HepG2 (cell line): ENCODE data around the gene LAMA5. TPM values are rescaled to one million over a fixed set of nuclear protein-coding genes. Genes with fewer than 3 reads are reported as not detected.

Experiments used
- BCLAF1 ChIP-seq: fragments of 450-650 bp; IDR thresholded peaks from 2 replicates; pipeline ENCODE4 v1.6.1; 2017; ENCODE audit warnings: mild to moderate bottlenecking
- CENPT ChIP-seq: sonication (generic); formaldehyde crosslinking; IDR thresholded peaks from 2 replicates; pipeline ENCODE4 v1.8.0; 2022; ENCODE audit warnings: low read depth, mild to moderate bottlenecking, moderate library complexity, missing genetic modification reagents
- CTCF ChIP-seq: sonication (generic); formaldehyde crosslinking; IDR thresholded peaks from 2 replicates; pipeline ENCODE4 v1.5.0; 2020; ENCODE audit warnings: mild to moderate bottlenecking, missing genetic modification reagents, moderate library complexity
- GMEB2 ChIP-seq: IDR thresholded peaks from 2 replicates; pipeline ENCODE4 v1.6.1; 2016; ENCODE audit warnings: missing biosample characterization, missing genetic modification reagents, low read depth
- GTF3A ChIP-seq: sonication (generic); formaldehyde crosslinking; conservative IDR thresholded peaks from 2 replicates; pipeline ENCODE4 v1.4.0; 2020; ENCODE audit warnings: mild to moderate bottlenecking, missing genetic modification reagents
- HHEX ChIP-seq: IDR thresholded peaks from 2 replicates; pipeline ENCODE4 v1.6.1; 2016; ENCODE audit warnings: control low read depth
- LBX2 ChIP-seq: sonication (generic); formaldehyde crosslinking; IDR thresholded peaks from 2 replicates; pipeline ENCODE4 v1.5.0; 2020; ENCODE audit warnings: missing genetic modification reagents, mild to moderate bottlenecking, borderline replicate concordance
- NFAT5 ChIP-seq: sonication (generic); formaldehyde crosslinking; IDR thresholded peaks from 2 replicates; pipeline ENCODE4 v1.4.0; 2020; ENCODE audit warnings: missing genetic modification reagents
- RELA ChIP-seq: sonication (generic); formaldehyde crosslinking; IDR thresholded peaks from 2 replicates; pipeline ENCODE4 v1.4.0; 2020; ENCODE audit warnings: missing genetic modification reagents
- RFXANK ChIP-seq: IDR thresholded peaks from 2 replicates; pipeline ENCODE4 v1.6.1; 2016
- SP2 ChIP-seq: sonication (generic); formaldehyde crosslinking; IDR thresholded peaks from 2 replicates; pipeline ENCODE4 v1.5.1; 2020; ENCODE audit warnings: mild to moderate bottlenecking, missing genetic modification reagents
- ZBTB7B ChIP-seq: sonication (generic); formaldehyde crosslinking; IDR thresholded peaks from 2 replicates; pipeline ENCODE4 v1.4.0; 2020; ENCODE audit warnings: missing genetic modification reagents
- ZFP1 ChIP-seq: IDR thresholded peaks from 2 replicates; pipeline ENCODE4 v1.6.1; 2016
- ZKSCAN1 ChIP-seq: fragments of 150-350 bp; IDR thresholded peaks from 2 replicates; pipeline ENCODE4 v1.6.1; 2014; ENCODE audit warnings: low read length
- ZNF180 ChIP-seq: sonication (generic); formaldehyde crosslinking; IDR thresholded peaks from 2 replicates; pipeline ENCODE4 v1.4.0; 2020; ENCODE audit warnings: low read depth, missing genetic modification reagents, borderline replicate concordance
- ZNF207 ChIP-seq: fragments of 450-650 bp; IDR thresholded peaks from 2 replicates; pipeline ENCODE4 v1.6.1; 2016; ENCODE audit warnings: antibody characterized with exemption, borderline replicate concordance
- ZNF562 ChIP-seq: sonication (generic); formaldehyde crosslinking; IDR thresholded peaks from 2 replicates; pipeline ENCODE4 v1.8.0; 2022; ENCODE audit warnings: missing genetic modification reagents, borderline replicate concordance
- ZSCAN12 ChIP-seq: sonication (generic); formaldehyde crosslinking; IDR thresholded peaks from 2 replicates; pipeline ENCODE4 v1.9.0; 2021; ENCODE audit warnings: mild to moderate bottlenecking, missing genetic modification reagents
- ZSCAN22 ChIP-seq: sonication (generic); formaldehyde crosslinking; IDR thresholded peaks from 2 replicates; pipeline ENCODE4 v1.4.0; 2020; ENCODE audit warnings: mild to moderate bottlenecking, missing genetic modification reagents
- polyA plus RNA-seq, 8 experiments: library from polyadenylated mRNA; depleted of rRNA in 3 of 8; stranded (reverse) in 7 of 8; unstranded in 1 of 8; fragments of >200 nt; fragmentation: Illumina TruSeq in 4 of 8; extraction: Trizol in 4 of 8; gene quantifications; 2 replicates each; pipeline versions ENCODE4 v1.2.1 to v1.2.3, GENCODE V29; 2011 to 2016; ENCODE audit warnings: low read depth in 4 of 8, missing spikeins in 1 of 8, mixed read lengths in 1 of 8; ENCODE audit not compliant: insufficient read depth in 1 of 8
- total RNA-seq, 5 experiments: library from RNA; depleted of rRNA; stranded (reverse); fragments of >200 nt; fragmentation: Illumina TruSeq; extraction: Trizol; gene quantifications; 2 replicates each; pipeline ENCODE4 v1.2.3, GENCODE V29; 2016; ENCODE audit warnings: low read depth in 1 of 5

Gene LAMA5
- total and polyA plus RNA-seq, 2 of the 13 experiments (the other 11 are each of a cell fraction or from before 2014, with no cell fraction given): 21.0 to 44.7 TPM

- TF ChIP-seq GMEB2 (CRISPR knock-in tag) (no peak), GTF3A (CRISPR knock-in tag) (no peak), ZKSCAN1 (no peak), RFXANK (no peak), ZSCAN22 (CRISPR knock-in tag) (0 out of 2 replicates have a peak, but pooled peaks have one; percentile 39), ZNF180 (no peak), ZBTB7B (CRISPR knock-in tag) (peak; percentile 26; the same call in 1 of the 2 replicates), ZNF562 (CRISPR knock-in tag) (no peak), CTCF (CRISPR knock-in tag) (peak; percentile 36), BCLAF1 (no peak), HHEX (CRISPR knock-in tag) (no peak), ZNF207 (no peak), SP2 (CRISPR knock-in tag) (no peak), CENPT (CRISPR knock-in tag) (no peak), LBX2 (no peak), ZSCAN12 (CRISPR knock-in tag) (no peak), ZFP1 (CRISPR knock-in tag) (no peak), RELA (CRISPR knock-in tag) (no peak), NFAT5 (CRISPR knock-in tag) (no peak)
These were observed 559 bp downstream of the LAMA5 start (continued) for GRCh38 chr20:62366370-62367135.
